NB4 (cell line): Measurements from ENCODE around the gene XRCC5.

ENCODE experiments used
- CTCF ChIP-seq: IDR thresholded peaks from one replicate; pipeline ENCODE4 v1.5.1; 2012; ENCODE audit warnings: low read depth, low read length
- TF ChIP-seq, protein P1 (sequence below): IDR thresholded peaks from 2 replicates; pipeline ENCODE4 v1.6.1; 2011; ENCODE audit warnings: low read depth, low read length

DNA sequence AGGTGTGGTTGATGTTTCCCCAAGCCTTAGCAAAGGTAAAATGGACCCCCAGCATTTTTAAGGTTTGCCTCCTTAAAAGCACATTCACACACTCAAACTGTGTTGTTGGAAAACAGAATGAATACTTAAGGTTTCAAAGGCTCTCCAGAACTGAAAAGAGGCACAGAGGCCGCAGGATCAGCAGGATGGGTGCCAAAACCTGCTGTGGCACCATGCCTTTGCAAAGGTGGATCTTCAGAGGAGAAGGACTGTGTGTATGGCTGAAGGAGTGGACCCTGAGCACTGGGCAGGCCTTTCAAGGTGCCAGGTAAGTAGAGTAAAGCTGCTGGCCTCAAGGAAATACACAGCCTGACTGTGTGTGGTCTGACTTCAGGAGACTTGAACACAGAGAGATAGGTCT is 127.3 kb downstream of the XRCC5 start:
- no peak for TF ChIP-seq CTCF
- TF ChIP-seq, protein P1, sequence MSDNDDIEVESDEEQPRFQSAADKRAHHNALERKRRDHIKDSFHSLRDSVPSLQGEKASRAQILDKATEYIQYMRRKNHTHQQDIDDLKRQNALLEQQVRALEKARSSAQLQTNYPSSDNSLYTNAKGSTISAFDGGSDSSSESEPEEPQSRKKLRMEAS = no peak
